Activated CD4-positive, alpha-beta T cell treated with anti-CD3 and anti-CD28 coated beads, Interleukin-2, amount 50 U/mL, for 24 hours (primary cell): Measurements from ENCODE around the gene MAN1A2.

Experiments used
- DNase-seq, 2 donors: peaks; one replicate each; pipeline ENCODE4 v3.0.0-alpha.2; 2020; ENCODE audit warnings: low read depth in 1 of 2, low spot score in 1 of 2

MAN1A2 gene

GRCh38 chr1:117573386-117574023, 206.3 kb downstream of the MAN1A2 start:
- DNase-seq, result no peak

GRCh38 chr1:117574161-117574835, 207.0 kb downstream of the MAN1A2 start:
- no peak for DNase-seq

- DNase-seq, result no peak
Measured at GRCh38 chr1:117575586-117576225, 208.5 kb downstream of the MAN1A2 start.

GRCh38 chr1:117576236-117576635, 209.0 kb downstream of the MAN1A2 start:
- DNase-seq, result no peak

- no peak for DNase-seq
Measured at GRCh38 chr1:117577191-117577885, 210.1 kb downstream of the MAN1A2 start.

GRCh38 chr1:117578466-117578865, 211.2 kb downstream of the MAN1A2 start:
- DNase-seq, result no peak
